H1 (cell line): Measurements from ENCODE around the gene CASR. TPM values are rescaled to one million over a fixed set of nuclear protein-coding genes. Genes with fewer than 3 reads are reported as not detected.

Experiments
- CHD2 ChIP-seq: IDR thresholded peaks from 2 replicates; pipeline ENCODE4 v1.6.1; 2012; ENCODE audit warnings: low read length, improper control_type of control experiment
- GABPA ChIP-seq: IDR thresholded peaks from 2 replicates; pipeline ENCODE4 v1.6.1; 2011; ENCODE audit warnings: mild to moderate bottlenecking, low read length, moderate library complexity, borderline replicate concordance; ENCODE audit not compliant: insufficient read depth
- KDM1A ChIP-seq: fragments of 200-600, 300-600 bp; sonication (generic); IDR thresholded peaks from 2 replicates; pipeline ENCODE4 v1.7.1; 2016; ENCODE audit warnings: mild to moderate bottlenecking, low read length, borderline replicate concordance
- KDM5A ChIP-seq: fragments of 200-600 bp; IDR thresholded peaks from 2 replicates; pipeline ENCODE4 v1.7.1; 2012; ENCODE audit warnings: mild to moderate bottlenecking, low read length, inconsistent platforms, mixed read lengths
- SP1 ChIP-seq: IDR thresholded peaks from 2 replicates; pipeline ENCODE4 v1.6.1; 2011; ENCODE audit warnings: low read depth, low read length
- YY1 ChIP-seq: IDR thresholded peaks from 2 replicates; pipeline ENCODE4 v1.6.1; 2011; ENCODE audit warnings: low read depth, mild to moderate bottlenecking, low read length
- polyA plus RNA-seq, 7 experiments: library from polyadenylated mRNA; depleted of rRNA in 3 of 7; stranded (reverse) in 5 of 7; unstranded in 2 of 7; fragments of >200 nt in 5 of 7; fragments of 200-250 nt in 2 of 7; gene quantifications; 1 replicate in 5 of 7; 2 replicates in 1 of 7; 4 replicates in 1 of 7; pipeline versions ENCODE4 v1.2.1 to v1.2.3, GENCODE V29; 2011 to 2013; ENCODE audit warnings: missing spikeins in 2 of 7, mixed read lengths in 2 of 7
- total RNA-seq: library from RNA; stranded (reverse); fragmentation: NEBNext Ultra II Directional; extraction: Animal tissue kit (Norgen Biotek cat#: 25700); gene quantifications from 2 replicates; pipeline ENCODE4 v1.2.1, GENCODE V29; 2021
- TF ChIP-seq, protein P1 (sequence below), 3 experiments: IDR thresholded peaks; 1 replicate in 2 of 3; 2 replicates in 1 of 3; pipeline versions ENCODE4 v1.5.1 to v1.6.1; 2011; ENCODE audit warnings: low read length in 3 of 3, mild to moderate bottlenecking in 3 of 3, inconsistent platforms in 2 of 3, low read depth in 1 of 3, moderate library complexity in 1 of 3; ENCODE audit not compliant: insufficient read depth in 1 of 3; ENCODE audit errors: control extremely low read depth in 1 of 3

Gene CASR
- total and polyA plus RNA-seq, 2 of the 8 experiments (the other 6 are each of a cell fraction or from before 2014, with no cell fraction given), result 0.36 to 0.58 TPM

DNA sequence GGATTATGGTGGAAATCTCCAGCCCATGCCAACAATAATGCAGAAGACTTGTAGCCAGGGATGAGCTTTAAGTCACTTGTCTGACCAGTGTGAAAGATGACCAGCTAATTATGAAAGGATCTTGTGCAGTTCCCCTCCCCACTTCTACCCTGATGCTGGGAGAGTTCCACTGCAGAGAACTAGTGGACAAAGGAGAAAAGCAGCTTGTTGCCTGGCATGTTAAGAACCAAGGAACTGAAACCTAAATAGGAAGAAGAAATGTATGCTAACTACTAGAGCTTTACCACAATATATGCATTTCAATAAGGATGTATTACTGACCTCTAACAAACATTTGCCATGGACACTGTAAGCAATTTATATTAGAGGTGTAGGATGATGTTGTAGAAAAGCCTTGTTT is 89.4 kb downstream of the CASR start (continued):
- TF ChIP-seq, protein P1, sequence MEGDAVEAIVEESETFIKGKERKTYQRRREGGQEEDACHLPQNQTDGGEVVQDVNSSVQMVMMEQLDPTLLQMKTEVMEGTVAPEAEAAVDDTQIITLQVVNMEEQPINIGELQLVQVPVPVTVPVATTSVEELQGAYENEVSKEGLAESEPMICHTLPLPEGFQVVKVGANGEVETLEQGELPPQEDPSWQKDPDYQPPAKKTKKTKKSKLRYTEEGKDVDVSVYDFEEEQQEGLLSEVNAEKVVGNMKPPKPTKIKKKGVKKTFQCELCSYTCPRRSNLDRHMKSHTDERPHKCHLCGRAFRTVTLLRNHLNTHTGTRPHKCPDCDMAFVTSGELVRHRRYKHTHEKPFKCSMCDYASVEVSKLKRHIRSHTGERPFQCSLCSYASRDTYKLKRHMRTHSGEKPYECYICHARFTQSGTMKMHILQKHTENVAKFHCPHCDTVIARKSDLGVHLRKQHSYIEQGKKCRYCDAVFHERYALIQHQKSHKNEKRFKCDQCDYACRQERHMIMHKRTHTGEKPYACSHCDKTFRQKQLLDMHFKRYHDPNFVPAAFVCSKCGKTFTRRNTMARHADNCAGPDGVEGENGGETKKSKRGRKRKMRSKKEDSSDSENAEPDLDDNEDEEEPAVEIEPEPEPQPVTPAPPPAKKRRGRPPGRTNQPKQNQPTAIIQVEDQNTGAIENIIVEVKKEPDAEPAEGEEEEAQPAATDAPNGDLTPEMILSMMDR (IDR thresholded peaks at IDR 0.05; ENCODE audit: control extremely low read depth in 1 of 3, insufficient read depth in 1 of 3, low read depth in 1 of 3, low read length in 3 of 3), result no peak
- TF ChIP-seq CHD2, result no peak
- TF ChIP-seq KDM5A, result no peak
- no peak for TF ChIP-seq SP1
- no peak for TF ChIP-seq KDM1A
- no peak for TF ChIP-seq GABPA
- TF ChIP-seq YY1, result no peak
